ENCODE measurements around the gene B4GALT4. TPM values are rescaled to one million over a fixed set of nuclear protein-coding genes. Genes with fewer than 3 reads are reported as not detected.

Gene B4GALT4
- total RNA-seq, 3 donors from 2014 or later (not counting 1 experiment from before 2014, with no cell fraction given): 35.1 to 54.1 (median 48.8) TPM

GRCh38 chr3:119184796-119185570, 55.7 kb downstream of the B4GALT4 start:
- no peaks in the 10 kb centered on the region for H3K4me1 ChIP-seq (ENCODE audit: control insufficient read depth, insufficient read depth, low read length)
- ATAC-seq: no peak
- TF ChIP-seq CTCF (IDR thresholded peaks at IDR 0.05): no peak
- H3K4me3 ChIP-seq (ENCODE audit: low read length): no peak overlapping the region
- H3K27ac ChIP-seq (ENCODE audit: low read length): no peak overlapping the region
- Mint-ChIP-seq H3K36me3 (no peaks in the 10 kb centered on the region), H3K4me3 (no peak overlapping the region), H3K4me1 (no peaks in the 10 kb centered on the region), H3K9me3 (no peaks in the 10 kb centered on the region), H3K27me3 (ENCODE audit: low read depth in 2 of 2) (no peaks in the 10 kb centered on the region), H3K27ac (no peak overlapping the region)
- H3K9me3 ChIP-seq (ENCODE audit: control insufficient read depth, insufficient read depth, low read length): no peaks in the 10 kb centered on the region
- no peak for DNase-seq
- 91% methylated on average over 5 of the region's 7 CpGs for WGBS (ENCODE audit: insufficient coverage)
- H3K36me3 ChIP-seq (ENCODE audit: control insufficient read depth, insufficient read depth, low read length): no peaks in the 10 kb centered on the region
- intact Hi-C loops (cut with micrococcal nuclease): no loop called here
- H3K27me3 ChIP-seq (ENCODE audit: control insufficient read depth, insufficient read depth, low read length): no peaks in the 10 kb centered on the region

- Mint-ChIP-seq H3K27me3 (ENCODE audit: low read depth in 2 of 2) (peaks cover 0 to 1% of the 10 kb centered on the region in 2 donors), H3K4me1 (no peaks in the 10 kb centered on the region), H3K36me3 (no peaks in the 10 kb centered on the region), H3K27ac (no peak overlapping the region), H3K4me3 (no peak overlapping the region), H3K9me3 (no peaks in the 10 kb centered on the region)
- no peaks in the 10 kb centered on the region for H3K36me3 ChIP-seq (ENCODE audit: control insufficient read depth, insufficient read depth, low read length)
- TF ChIP-seq CTCF (IDR thresholded peaks at IDR 0.05): no peak
- H3K9me3 ChIP-seq (ENCODE audit: control insufficient read depth, insufficient read depth, low read length): no peaks in the 10 kb centered on the region
- intact Hi-C loops (cut with micrococcal nuclease): no loop called here
- H3K27ac ChIP-seq (ENCODE audit: low read length): no peak overlapping the region
- no peak overlapping the region for H3K4me3 ChIP-seq (ENCODE audit: low read length)
- WGBS (ENCODE audit: insufficient coverage): 82% methylated on average over 9 of the region's 9 CpGs
- H3K4me1 ChIP-seq (ENCODE audit: control insufficient read depth, insufficient read depth, low read length): no peaks in the 10 kb centered on the region
- no peak for DNase-seq
- no peak for ATAC-seq
- H3K27me3 ChIP-seq (ENCODE audit: control insufficient read depth, insufficient read depth, low read length): no peaks in the 10 kb centered on the region
Observed at GRCh38 chr3:119184111-119184510, 56.6 kb downstream of the B4GALT4 start.

- ATAC-seq (no peak), DNase-seq (no peak)
- TF ChIP-seq CTCF (IDR thresholded peaks at IDR 0.05): no peak
- no peak overlapping the region for H3K27ac ChIP-seq (ENCODE audit: low read length)
- Mint-ChIP-seq H3K4me3 (no peak overlapping the region), H3K4me1 (no peaks in the 10 kb centered on the region), H3K27ac (no peak overlapping the region), H3K36me3 (no peaks in the 10 kb centered on the region), H3K27me3 (ENCODE audit: low read depth in 2 of 2) (peaks cover 3 to 13% of the 10 kb centered on the region in 2 donors), H3K9me3 (no peaks in the 10 kb centered on the region)
- intact Hi-C loops (cut with micrococcal nuclease): no loop called here
- no peaks in the 10 kb centered on the region for H3K9me3 ChIP-seq (ENCODE audit: control insufficient read depth, insufficient read depth, low read length)
- 90% methylated on average over 3 of the region's 3 CpGs for WGBS (ENCODE audit: insufficient coverage)
- H3K27me3 ChIP-seq (ENCODE audit: control insufficient read depth, insufficient read depth, low read length): peaks cover 2% of the 10 kb centered on the region
- H3K4me3 ChIP-seq (ENCODE audit: low read length): no peak overlapping the region
- H3K4me1 ChIP-seq (ENCODE audit: control insufficient read depth, insufficient read depth, low read length): no peaks in the 10 kb centered on the region
- no peaks in the 10 kb centered on the region for H3K36me3 ChIP-seq (ENCODE audit: control insufficient read depth, insufficient read depth, low read length)
Observed at GRCh38 chr3:119181765-119182164, 58.9 kb downstream of the B4GALT4 start.

- no peaks in the 10 kb centered on the region for H3K36me3 Mint-ChIP-seq
- Histone ChIP-seq H3K27me3 (ENCODE audit: control insufficient read depth, insufficient read depth, low read length) (peaks cover 2% of the 10 kb centered on the region), H3K4me1 (ENCODE audit: control insufficient read depth, insufficient read depth, low read length) (no peaks in the 10 kb centered on the region), H3K27ac (ENCODE audit: low read length) (no peak overlapping the region), H3K4me3 (ENCODE audit: low read length) (no peak overlapping the region), H3K9me3 (ENCODE audit: control insufficient read depth, insufficient read depth, low read length) (no peaks in the 10 kb centered on the region), H3K36me3 (ENCODE audit: control insufficient read depth, insufficient read depth, low read length) (no peaks in the 10 kb centered on the region)
- no peaks in the 10 kb centered on the region for H3K9me3 Mint-ChIP-seq
- peaks cover 3 to 31% of the 10 kb centered on the region in 2 donors for H3K27me3 Mint-ChIP-seq (ENCODE audit: low read depth in 2 of 2)
- TF ChIP-seq CTCF (IDR thresholded peaks at IDR 0.05): no peak
- no peak overlapping the region for H3K4me3 Mint-ChIP-seq
- H3K27ac Mint-ChIP-seq: no peak overlapping the region
- intact Hi-C loops (cut with micrococcal nuclease): no loop called here
- no peaks in the 10 kb centered on the region for H3K4me1 Mint-ChIP-seq
- no peak for DNase-seq
- ATAC-seq: no peak
- 88% methylated on average over 2 of the region's 4 CpGs for WGBS (ENCODE audit: insufficient coverage)
Observed at GRCh38 chr3:119177321-119177720, 63.4 kb downstream of the B4GALT4 start.
